ENCODE data around the gene CLCN2.

The CLCN2 gene

DNA sequence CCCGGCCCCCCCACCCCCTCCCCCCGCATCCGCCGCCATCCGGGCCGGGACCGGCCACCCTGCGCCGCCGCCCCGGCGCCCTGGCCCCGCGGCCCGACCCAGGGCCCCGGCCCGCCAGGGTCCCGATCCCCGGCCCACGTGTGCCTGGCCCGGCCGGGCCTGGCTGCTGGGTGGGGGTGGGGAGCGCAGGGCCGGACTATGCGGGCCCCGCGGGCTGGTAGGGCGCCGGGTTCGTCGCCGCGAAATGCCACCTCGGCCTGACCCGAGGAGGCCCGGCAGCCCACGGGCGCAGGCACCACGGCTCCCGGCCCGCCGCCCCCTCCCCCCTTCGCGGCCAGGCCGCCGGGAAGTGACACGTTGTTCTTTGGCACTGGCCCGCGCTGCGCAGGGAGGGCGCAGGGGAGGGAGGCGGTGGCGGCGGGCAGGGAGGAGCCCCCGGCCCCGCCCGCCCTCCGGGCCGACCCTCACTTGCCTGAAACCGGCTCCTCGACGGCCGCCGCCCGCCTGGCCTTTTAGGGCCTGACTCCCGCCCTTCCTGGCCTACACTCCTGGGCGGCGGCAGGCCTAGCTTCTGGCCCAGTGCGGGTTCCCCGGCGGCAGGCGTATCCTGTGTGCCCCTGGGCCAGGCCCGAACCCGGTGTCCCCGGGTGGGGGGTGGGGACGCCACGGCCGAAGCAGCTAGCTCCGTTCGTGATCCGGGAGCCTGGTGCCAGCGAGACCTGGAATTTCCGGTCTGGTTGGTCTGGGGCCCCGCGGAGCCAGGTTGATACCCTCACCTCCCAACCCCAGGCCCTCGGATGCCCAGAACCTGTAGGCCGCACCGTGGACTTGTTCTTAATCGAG lies 46.5 kb downstream of the CLCN2 start:
- H3K36me3 ChIP-seq (ENCODE audit: insufficient read depth) = peaks cover 10% of the 10 kb centered on the region; the same call in 1 of the 2 replicates
- peak overlapping the region; percentile 79 for H3K4me2 ChIP-seq

DNA sequence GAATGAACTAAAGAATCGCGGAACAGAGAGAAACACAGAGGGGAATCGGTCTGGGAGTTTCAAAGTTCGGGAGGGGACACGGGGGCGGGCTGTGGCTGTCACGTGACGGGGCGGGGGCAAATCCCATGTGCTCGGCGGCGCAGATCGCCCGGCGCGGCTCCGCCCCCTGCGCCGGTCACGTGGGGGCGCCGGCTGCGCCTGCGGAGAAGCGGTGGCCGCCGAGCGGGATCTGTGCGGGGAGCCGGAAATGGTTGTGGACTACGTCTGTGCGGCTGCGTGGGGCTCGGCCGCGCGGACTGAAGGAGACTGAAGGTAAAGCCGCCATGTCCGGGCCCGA lies 47.1 kb downstream of the CLCN2 start, which contains the start of gene EIF4G1:
Gene EIF4G1, plus strand, starts transcription at position 244 of the 337 bp plus-strand sequence. CDS start 1,191 bp downstream, outside the sequence.
- peak within 1 kb of the TSS; percentile 82 for H2AFZ ChIP-seq (ENCODE audit: low read depth)

More for the DNA sequence above, 46.5 kb downstream of the CLCN2 start:
- Histone ChIP-seq H3K79me2 (ENCODE audit: insufficient read depth, low read depth) (peaks cover 51% of the 10 kb centered on the region), H2AFZ (ENCODE audit: low read depth) (no peak overlapping the region), H3K9ac (peak overlapping the region; percentile 97), H3K4me1 (ENCODE audit: low read depth, poor library complexity, severe bottlenecking) (peaks cover 43% of the 10 kb centered on the region), H4K20me1 (ENCODE audit: insufficient read depth) (peaks cover 34% of the 10 kb centered on the region), H3K4me3 (IDR thresholded peaks at IDR 0.05; ENCODE audit: insufficient read depth, low read depth, low read length) (peak overlapping the region; percentile 17), H3K27ac (peak overlapping the region; percentile 78), H3K27me3 (ENCODE audit: insufficient read depth, low read depth) (no peaks in the 10 kb centered on the region)
- no peak for TF ChIP-seq CTCF (conservative IDR thresholded peaks at IDR 0.05; ENCODE audit: low read depth, low read length)

DNA sequence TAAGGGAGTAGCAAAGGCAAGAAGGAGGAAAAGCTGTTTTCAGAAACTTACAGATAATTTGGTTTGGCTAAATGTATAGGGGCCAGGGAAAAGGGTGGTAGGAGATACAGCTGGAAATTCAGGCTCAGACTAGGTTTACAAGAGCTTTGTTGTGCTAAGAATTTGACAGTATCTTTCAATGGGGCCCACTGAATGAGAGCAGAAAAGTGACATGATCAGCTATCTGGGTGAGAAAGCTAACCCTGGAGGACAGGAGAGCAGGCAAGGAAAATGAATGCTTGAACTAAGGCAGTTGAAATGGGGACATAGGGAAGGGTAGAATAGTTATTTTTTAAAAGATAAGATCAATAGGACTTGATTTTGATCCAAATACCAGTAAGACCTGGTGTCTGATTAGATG lies 49.8 kb downstream of the CLCN2 start:
- no peak overlapping the region for H3K27ac ChIP-seq
- H3K9ac ChIP-seq = no peak overlapping the region
- no peak overlapping the region for H3K4me2 ChIP-seq
- peaks cover 11% of the 10 kb centered on the region for H3K4me1 ChIP-seq (ENCODE audit: low read depth, poor library complexity, severe bottlenecking)
- H3K79me2 ChIP-seq (ENCODE audit: insufficient read depth, low read depth) = peaks cover 18% of the 10 kb centered on the region
- no peak overlapping the region for H2AFZ ChIP-seq (ENCODE audit: low read depth)
- H3K27me3 ChIP-seq (ENCODE audit: insufficient read depth, low read depth) = no peaks in the 10 kb centered on the region
- H3K4me3 ChIP-seq (IDR thresholded peaks at IDR 0.05; ENCODE audit: insufficient read depth, low read depth, low read length) = no peak overlapping the region
- peaks cover 8% of the 10 kb centered on the region for H4K20me1 ChIP-seq (ENCODE audit: insufficient read depth)
- H3K36me3 ChIP-seq (ENCODE audit: insufficient read depth) = peaks cover 6% of the 10 kb centered on the region; the same call in 1 of the 2 replicates
- no peak for TF ChIP-seq CTCF (conservative IDR thresholded peaks at IDR 0.05; ENCODE audit: low read depth, low read length)

More for the DNA sequence above, 47.1 kb downstream of the CLCN2 start, which contains the start of gene EIF4G1:
- Histone ChIP-seq H4K20me1 (ENCODE audit: insufficient read depth) (peaks cover 31% of the 10 kb centered on the region), H3K4me1 (ENCODE audit: low read depth, poor library complexity, severe bottlenecking) (peaks cover 38% of the 10 kb centered on the region), H3K27me3 (ENCODE audit: insufficient read depth, low read depth) (no peaks in the 10 kb centered on the region), H3K9ac (peak within 1 kb of the TSS; percentile 97), H3K4me2 (peak within 1 kb of the TSS; percentile 79), H3K36me3 (ENCODE audit: insufficient read depth) (peaks cover 10% of the 10 kb centered on the region; the same call in 1 of the 2 replicates), H3K27ac (peak within 1 kb of the TSS; percentile 78), H3K79me2 (ENCODE audit: insufficient read depth, low read depth) (peaks cover 45% of the 10 kb centered on the region), H3K4me3 (IDR thresholded peaks at IDR 0.05; ENCODE audit: insufficient read depth, low read depth, low read length) (peak within 1 kb of the TSS; percentile 17)
- no peak for TF ChIP-seq CTCF (conservative IDR thresholded peaks at IDR 0.05; ENCODE audit: low read depth, low read length)

DNA sequence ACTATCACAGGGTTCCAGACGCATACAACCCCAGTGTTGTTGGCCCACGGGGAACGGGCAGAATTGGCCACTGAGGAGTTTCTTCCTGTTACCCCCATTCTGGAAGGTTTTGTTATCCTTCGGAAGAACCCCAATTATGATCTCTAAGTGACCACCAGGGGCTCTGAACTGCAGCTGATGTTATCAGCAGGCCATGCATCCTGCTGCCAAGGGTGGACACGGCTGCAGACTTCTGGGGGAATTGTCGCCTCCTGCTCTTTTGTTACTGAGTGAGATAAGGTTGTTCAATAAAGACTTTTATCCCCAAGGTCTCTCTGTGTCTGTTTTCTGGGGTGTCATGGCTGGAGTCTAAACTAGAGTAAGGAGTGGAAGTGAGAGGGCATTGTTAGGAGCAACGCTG lies 52.7 kb downstream of the CLCN2 start:
- Histone ChIP-seq H3K4me1 (ENCODE audit: low read depth, poor library complexity, severe bottlenecking) (peaks cover under 1% of the 10 kb centered on the region), H3K27me3 (ENCODE audit: insufficient read depth, low read depth) (no peaks in the 10 kb centered on the region), H3K4me3 (IDR thresholded peaks at IDR 0.05; ENCODE audit: insufficient read depth, low read depth, low read length) (no peak overlapping the region), H3K27ac (no peak overlapping the region), H3K9ac (no peak overlapping the region), H3K79me2 (ENCODE audit: insufficient read depth, low read depth) (no peaks in the 10 kb centered on the region), H3K36me3 (ENCODE audit: insufficient read depth) (peaks cover 14% of the 10 kb centered on the region; the same call in 1 of the 2 replicates), H3K4me2 (no peak overlapping the region), H2AFZ (ENCODE audit: low read depth) (no peak overlapping the region), H4K20me1 (ENCODE audit: insufficient read depth) (no peaks in the 10 kb centered on the region)
- no peak for TF ChIP-seq CTCF (conservative IDR thresholded peaks at IDR 0.05; ENCODE audit: low read depth, low read length)
